NT2/D1 (cell line): ENCODE data around the gene MORN1.

ENCODE experiments used
- SUZ12 ChIP-seq: IDR thresholded peaks from 2 replicates; pipeline ENCODE4 v1.6.1; 2011; ENCODE audit not compliant: insufficient read length, insufficient read depth; ENCODE audit errors: extremely low read depth
- ZNF274 ChIP-seq: IDR thresholded peaks from 2 replicates; pipeline ENCODE4 v1.6.1; 2011; ENCODE audit warnings: mild to moderate bottlenecking, low read depth, low read length

- no peak for TF ChIP-seq SUZ12
- no peak for TF ChIP-seq ZNF274
These were observed 38.9 kb downstream of the MORN1 start for GRCh38 chr1:2352341-2352896.
